GM19035 (cell line): ENCODE measurements around the gene NUCB2.

Experiments
- ATAC-seq: cut with Tn5 transposase; IDR thresholded peaks from one replicate; pipeline ENCODE4 v1.9.1; 2021; ENCODE audit not compliant: unreplicated experiment

The NUCB2 gene

GRCh38 chr11:17331669-17332068 is 55.1 kb downstream of the NUCB2 start:
- no peak for ATAC-seq

DNA sequence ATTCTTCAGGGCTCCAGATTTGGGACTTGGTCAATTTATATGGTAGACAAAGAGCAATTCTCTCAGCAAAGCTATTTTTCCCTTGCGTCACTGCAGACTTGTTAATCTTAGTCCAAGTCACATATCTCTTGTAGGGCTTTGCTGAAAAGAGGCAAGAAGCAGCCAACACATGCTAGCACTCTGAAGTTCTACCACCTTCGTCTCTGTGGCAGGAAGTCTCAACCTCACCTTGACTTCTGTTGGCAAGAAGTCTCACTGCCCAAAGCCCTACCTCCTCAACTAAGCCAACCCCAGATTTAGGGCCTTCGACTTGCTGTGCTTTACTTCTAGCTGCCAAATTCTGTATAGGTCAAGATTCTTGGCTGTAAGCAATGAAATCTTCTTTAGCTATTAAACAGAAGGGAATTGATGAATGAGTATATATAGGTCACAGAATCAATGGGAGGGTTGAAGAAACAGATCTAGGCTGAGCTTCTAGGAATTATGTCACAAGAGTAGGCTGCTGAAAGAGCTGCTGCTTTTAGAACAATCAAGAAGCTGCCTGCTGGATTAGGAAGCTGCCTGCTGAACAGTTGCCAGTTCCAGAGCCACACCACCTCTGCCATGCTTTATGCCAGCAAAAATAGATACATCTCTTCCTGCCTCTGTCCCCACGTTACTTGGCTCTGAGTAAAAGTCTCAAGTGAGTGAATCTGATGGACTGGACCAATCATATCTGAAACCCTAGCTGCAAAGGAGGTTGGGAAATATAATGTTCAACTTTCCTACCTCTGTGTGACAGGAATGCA is 57.5 kb downstream of the NUCB2 start:
- no peak for ATAC-seq

GRCh38 chr11:17343257-17343656 is 66.7 kb downstream of the NUCB2 start:
- no peak for ATAC-seq

DNA sequence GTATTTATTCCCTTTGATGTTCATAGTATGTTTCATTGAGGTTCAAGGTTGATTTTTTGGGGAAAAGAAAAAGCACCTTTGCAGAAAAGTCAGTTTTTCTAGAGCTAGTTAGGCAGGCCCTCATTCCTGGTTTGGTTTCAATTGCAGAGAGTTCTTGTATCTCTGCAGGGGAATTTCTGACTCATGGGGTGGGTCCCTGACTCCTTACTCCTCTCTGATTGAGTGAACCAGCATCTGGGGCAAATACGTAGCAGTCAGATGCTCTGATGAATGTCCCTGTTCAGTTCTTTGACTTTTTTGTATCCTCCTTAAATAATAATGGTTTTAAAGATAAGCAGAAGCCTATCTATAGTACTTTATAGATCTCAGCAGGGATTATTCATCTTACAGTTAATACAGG is 67.4 kb downstream of the NUCB2 start:
- no peak for ATAC-seq

- no peak for ATAC-seq
Observed at GRCh38 chr11:17347676-17348075, 71.1 kb downstream of the NUCB2 start.

GRCh38 chr11:17350455-17351171 is 74.1 kb downstream of the NUCB2 start:
- no peak for ATAC-seq

DNA sequence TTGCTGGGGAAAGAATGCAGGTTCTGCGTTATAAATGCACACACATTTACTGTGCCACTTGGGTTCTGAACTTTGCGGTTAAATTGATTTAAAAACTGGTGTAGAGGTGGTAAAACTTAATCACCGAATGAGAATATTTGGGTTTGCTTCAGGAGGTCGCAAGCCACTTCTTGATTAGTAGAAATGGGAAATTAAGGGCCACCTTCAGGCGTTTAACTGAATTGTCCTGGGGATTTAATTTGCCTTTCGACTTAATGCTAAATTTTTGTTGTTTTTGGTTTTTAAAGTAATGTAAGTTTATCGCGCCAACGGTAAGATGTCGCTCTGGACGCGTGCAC is 74.6 kb downstream of the NUCB2 start:
- no peak for ATAC-seq

- no peak for ATAC-seq
Observed at GRCh38 chr11:17351510-17352176, 75.1 kb downstream of the NUCB2 start, which contains the start of gene NCR3LG1. Gene NCR3LG1, plus strand, starts transcription at chr11:17351800. Its CDS starts 170 bp downstream, at chr11:17351970.

GRCh38 chr11:17352950-17353820 is 76.6 kb downstream of the NUCB2 start:
- peak; percentile 43 for ATAC-seq

DNA sequence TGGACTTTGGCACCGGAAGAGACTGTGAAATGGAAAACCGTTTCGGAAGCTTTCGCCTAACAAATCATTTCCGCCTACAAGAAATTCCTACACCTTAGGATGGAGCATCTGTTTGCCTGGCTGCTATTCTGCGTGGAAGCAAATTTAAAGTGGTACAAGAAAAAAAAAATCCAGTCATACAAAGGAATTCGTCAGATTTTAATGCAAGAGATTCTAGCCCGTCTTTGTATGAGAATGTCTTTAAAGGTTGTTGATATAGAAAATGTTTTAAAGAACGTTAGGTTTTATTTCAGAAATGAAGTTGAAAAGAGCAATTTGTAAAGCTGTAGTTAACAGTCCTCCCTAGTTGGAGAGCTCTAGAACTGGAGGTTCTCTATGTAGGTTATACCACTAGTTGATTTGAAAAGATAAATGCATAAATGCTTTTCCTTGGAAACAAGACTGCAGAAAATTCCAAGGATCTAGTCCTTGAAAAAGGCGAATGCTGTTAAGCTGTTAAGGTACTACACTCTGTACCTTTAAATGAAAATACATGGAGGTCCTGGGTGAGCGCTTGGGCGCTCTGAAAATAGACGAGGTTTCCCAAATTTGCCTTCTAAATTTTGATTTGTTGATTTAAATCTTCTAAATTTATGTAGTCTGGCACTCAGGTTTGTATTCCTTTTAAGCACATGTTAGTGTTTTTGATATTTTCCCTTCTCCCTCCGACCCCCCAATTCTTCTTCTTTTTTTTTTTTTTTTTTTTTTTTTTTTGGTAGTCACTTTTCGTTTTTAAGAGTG is 77.5 kb downstream of the NUCB2 start:
- ATAC-seq, result no peak

DNA sequence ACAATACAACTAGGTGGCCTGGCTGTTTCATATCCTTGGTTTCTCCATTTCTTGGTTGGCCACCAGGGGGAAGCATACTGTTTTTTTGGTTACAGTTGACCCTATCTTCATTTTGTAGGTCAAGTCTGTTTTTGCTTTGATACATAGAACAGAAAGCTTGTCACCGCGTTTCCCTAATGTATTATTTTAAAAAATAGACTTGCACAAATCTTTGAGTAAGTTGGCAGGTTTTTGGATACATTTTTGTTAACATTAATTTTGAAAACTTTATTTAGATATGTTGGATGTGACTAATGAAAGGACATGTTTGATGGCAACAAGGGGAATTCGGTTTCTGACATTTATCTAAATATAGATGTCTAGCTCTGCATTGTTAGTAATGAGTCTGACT is 78.1 kb downstream of the NUCB2 start:
- peak; percentile 44 for ATAC-seq

- no peak for ATAC-seq
Observed at GRCh38 chr11:17366495-17366894, 90.0 kb downstream of the NUCB2 start.

DNA sequence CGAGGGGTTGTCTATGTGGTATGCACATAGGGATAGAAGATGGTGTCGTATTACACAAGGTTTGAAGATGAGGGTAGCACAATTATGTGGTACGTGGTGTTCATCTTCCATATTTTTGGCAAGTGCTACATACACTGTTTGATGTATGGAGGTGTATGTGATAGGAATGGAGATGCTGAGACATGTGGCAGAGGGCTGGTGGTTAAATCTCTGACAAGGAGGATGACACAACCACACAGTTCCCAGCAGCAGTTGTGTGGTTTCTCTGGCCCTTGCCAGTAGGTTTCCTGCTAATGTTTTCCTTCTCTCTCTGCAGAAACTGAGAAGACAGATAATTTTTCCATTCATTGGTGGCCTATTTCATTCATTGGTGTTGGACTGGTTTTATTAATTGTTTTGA is 92.0 kb downstream of the NUCB2 start:
- ATAC-seq, result no peak

GRCh38 chr11:17369094-17369493 is 92.6 kb downstream of the NUCB2 start:
- ATAC-seq, result no peak

DNA sequence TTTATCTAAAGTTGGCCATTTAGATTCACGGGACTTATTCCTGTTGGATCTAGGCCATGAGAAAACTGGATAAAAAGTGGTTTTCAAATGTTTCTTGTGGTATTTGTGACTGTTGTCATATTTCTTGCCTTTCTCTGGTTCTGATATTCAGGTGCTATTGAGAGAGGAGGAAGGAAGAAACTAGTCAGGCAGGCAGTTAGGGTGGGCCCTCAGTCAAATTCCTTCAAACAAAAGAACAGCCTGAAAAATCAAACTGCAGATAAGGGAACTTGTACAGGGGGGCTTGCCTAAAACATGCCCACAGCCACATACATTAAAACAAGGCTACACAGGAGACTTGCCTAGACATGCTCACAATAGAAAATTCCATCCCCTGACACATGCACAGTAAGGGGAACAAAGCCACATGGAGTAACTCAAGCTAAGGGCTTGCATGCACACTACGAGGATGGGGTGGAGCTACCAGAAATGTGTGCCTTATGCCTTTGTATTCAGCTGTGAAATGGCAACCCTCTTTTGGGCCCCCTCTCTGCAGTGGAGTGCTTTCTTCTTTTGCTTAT is 93.2 kb downstream of the NUCB2 start:
- no peak for ATAC-seq

- no peak for ATAC-seq
Observed at GRCh38 chr11:17371614-17372013, 95.1 kb downstream of the NUCB2 start.

DNA sequence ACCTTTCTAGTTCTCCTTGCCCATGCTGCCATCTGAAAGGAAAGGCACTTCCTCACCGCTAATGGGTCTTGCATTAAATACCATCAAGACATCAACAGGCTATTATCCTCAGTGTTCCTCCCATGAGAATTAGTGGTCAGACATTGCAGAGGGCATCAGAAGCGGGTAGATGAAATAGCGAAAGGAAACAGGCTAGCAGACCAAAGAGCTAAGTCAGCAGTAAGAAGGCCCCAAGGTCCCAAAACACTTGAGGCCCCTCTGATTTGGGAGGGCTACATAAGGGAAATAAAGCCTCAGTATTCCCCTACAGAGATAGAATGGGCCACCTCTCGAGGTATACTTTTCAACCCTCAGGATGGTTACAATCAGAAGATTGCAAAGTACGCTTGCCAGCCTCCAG is 99.0 kb downstream of the NUCB2 start:
- ATAC-seq, result no peak

DNA sequence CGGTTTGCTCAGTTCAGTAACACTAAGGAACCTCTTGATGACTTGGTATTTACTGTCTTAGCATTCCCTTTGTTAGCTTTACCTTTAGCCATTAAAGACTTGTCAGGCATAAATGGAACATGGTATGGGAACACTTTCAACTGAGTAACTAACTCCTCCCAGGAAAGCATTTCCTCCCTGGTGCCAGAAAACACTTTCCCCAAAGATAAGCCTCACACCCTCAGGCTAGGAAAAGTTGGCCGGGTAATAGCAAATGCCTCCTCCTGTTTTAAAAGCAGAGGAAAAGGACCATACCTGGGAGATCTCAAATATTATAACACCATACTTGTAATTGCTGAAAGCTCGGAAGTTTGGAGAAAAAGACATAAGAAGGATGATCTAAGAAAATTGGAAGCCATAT is 100.0 kb downstream of the NUCB2 start:
- no peak for ATAC-seq

DNA sequence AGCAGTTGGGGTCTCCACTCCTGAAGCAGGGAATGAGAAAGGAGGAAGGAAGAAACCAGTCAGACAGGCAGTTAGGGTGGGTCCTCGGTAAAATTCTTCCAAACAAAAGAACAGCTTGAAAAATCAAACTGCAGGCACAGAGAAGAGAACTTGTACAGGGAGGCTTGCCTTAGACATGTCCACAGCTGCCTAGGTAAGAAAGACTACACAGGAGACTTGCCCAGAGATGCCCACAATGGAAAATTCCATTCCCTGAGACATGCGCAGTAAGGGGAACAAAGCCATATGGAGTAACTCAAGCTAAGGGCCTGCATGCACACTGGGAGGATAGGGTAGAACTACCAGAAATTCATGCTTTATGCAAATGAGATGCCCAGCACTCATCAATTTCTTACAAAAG is 102.1 kb downstream of the NUCB2 start:
- ATAC-seq, result no peak
